Mesenchymal stem cell (in vitro differentiated cells and primary cell): ENCODE results near the gene CDC42BPG.

Source experiments
- DNase-seq: peaks from one replicate; pipeline ENCODE4 v3.0.0-alpha.2; 2013
- H2AFZ ChIP-seq: one replicate; pipeline ENCODE4 v1.6.1; 2013; ENCODE audit warnings: low read depth, mild to moderate bottlenecking, control low read depth, inconsistent platforms, low read length, moderate library complexity
- H2AK5ac ChIP-seq: 2 replicates; pipeline ENCODE4 v1.6.1; 2013; ENCODE audit warnings: low read length, moderate library complexity, mild to moderate bottlenecking, inconsistent platforms; ENCODE audit not compliant: severe bottlenecking
- H2BK120ac ChIP-seq: one replicate; pipeline ENCODE4 v1.6.1; 2013; ENCODE audit warnings: low read depth, mild to moderate bottlenecking, inconsistent platforms, low read length, moderate library complexity
- H2BK12ac ChIP-seq, 2 experiments: one replicate each; pipeline ENCODE4 v1.6.1; 2013; ENCODE audit warnings: inconsistent platforms in 2 of 2, low read length in 2 of 2, mild to moderate bottlenecking in 2 of 2, moderate library complexity in 2 of 2, control low read depth in 1 of 2
- H2BK15ac ChIP-seq: one replicate; pipeline ENCODE4 v1.6.1; 2013; ENCODE audit warnings: mild to moderate bottlenecking, low read depth, inconsistent platforms; ENCODE audit not compliant: poor library complexity, severe bottlenecking
- H2BK5ac ChIP-seq: 2 replicates; pipeline ENCODE4 v1.6.1; 2013; ENCODE audit warnings: low read depth, mild to moderate bottlenecking, low read length, control low read depth, inconsistent platforms; ENCODE audit not compliant: poor library complexity, severe bottlenecking
- H3K14ac ChIP-seq, 2 experiments: one replicate each; pipeline ENCODE4 v1.6.1; 2013; ENCODE audit warnings: inconsistent platforms in 2 of 2, low read length in 2 of 2, control low read depth in 1 of 2, mild to moderate bottlenecking in 1 of 2, moderate library complexity in 1 of 2
- H3K18ac ChIP-seq, 2 experiments: one replicate each; pipeline ENCODE4 v1.6.1; 2013; ENCODE audit warnings: inconsistent platforms in 2 of 2, low read length in 2 of 2, control low read depth in 1 of 2, low read depth in 1 of 2, mild to moderate bottlenecking in 1 of 2
- H3K23ac ChIP-seq, 2 experiments: one replicate each; pipeline ENCODE4 v1.6.1; 2013; ENCODE audit warnings: inconsistent platforms in 2 of 2, low read length in 2 of 2, mild to moderate bottlenecking in 2 of 2, moderate library complexity in 2 of 2, control low read depth in 1 of 2
- H3K27ac ChIP-seq: 2 replicates; pipeline ENCODE4 v1.5.1; 2013; ENCODE audit warnings: mild to moderate bottlenecking, moderate library complexity, low read length, control low read depth, inconsistent platforms; ENCODE audit not compliant: poor library complexity, severe bottlenecking
- H3K27me3 ChIP-seq, 2 experiments: 2 replicates each; pipeline versions ENCODE4 v1.6.1 to v1.7.0; 2013; ENCODE audit warnings: low read length in 2 of 2, mild to moderate bottlenecking in 2 of 2, moderate library complexity in 2 of 2, control low read depth in 1 of 2, inconsistent platforms in 1 of 2; ENCODE audit not compliant: control insufficient read depth in 1 of 2, insufficient read depth in 1 of 2
- H3K36me3 ChIP-seq, 2 experiments: 2 replicates each; pipeline versions ENCODE4 v1.6.1 to v1.7.0; 2013; ENCODE audit warnings: low read length in 2 of 2, control low read depth in 1 of 2, inconsistent platforms in 1 of 2, low read depth in 1 of 2, mild to moderate bottlenecking in 1 of 2; ENCODE audit not compliant: insufficient read depth in 2 of 2, control insufficient read depth in 1 of 2
- H3K4ac ChIP-seq, 2 experiments: one replicate each; pipeline ENCODE4 v1.6.1; 2013; ENCODE audit warnings: inconsistent platforms in 2 of 2, low read length in 2 of 2, mild to moderate bottlenecking in 2 of 2, moderate library complexity in 2 of 2, control low read depth in 1 of 2, low read depth in 1 of 2
- H3K4me1 ChIP-seq: 2 replicates; pipeline ENCODE4 v1.6.1; 2013; ENCODE audit warnings: low read depth, low read length, control low read depth; ENCODE audit not compliant: control insufficient read depth, insufficient read depth
- H3K4me2 ChIP-seq: 2 replicates; pipeline ENCODE4 v1.6.1; 2013; ENCODE audit warnings: low read length, mild to moderate bottlenecking, inconsistent platforms; ENCODE audit not compliant: poor library complexity, severe bottlenecking
- H3K4me3 ChIP-seq, 2 experiments: 2 replicates each; pipeline versions ENCODE4 v1.5.1 to v1.7.0; 2013; ENCODE audit warnings: low read length in 2 of 2, mild to moderate bottlenecking in 2 of 2, control low read depth in 1 of 2, low read depth in 1 of 2; ENCODE audit not compliant: insufficient read depth in 1 of 2
- H3K79me1 ChIP-seq: replicated peaks from 2 replicates; pipeline ENCODE4 v1.6.1; 2013; ENCODE audit warnings: mild to moderate bottlenecking, control low read depth, low read length, inconsistent platforms; ENCODE audit not compliant: poor library complexity, severe bottlenecking
- H3K9ac ChIP-seq: 2 replicates; pipeline ENCODE4 v1.7.0; 2013; ENCODE audit warnings: mild to moderate bottlenecking, low read length, moderate library complexity
- H3K9me3 ChIP-seq: 2 replicates; pipeline ENCODE4 v1.7.0; 2013; ENCODE audit warnings: mild to moderate bottlenecking, low read length; ENCODE audit not compliant: control insufficient read depth
- H4K8ac ChIP-seq: one replicate; pipeline ENCODE4 v1.6.1; 2013; ENCODE audit warnings: inconsistent platforms, mild to moderate bottlenecking, low read length, moderate library complexity
- H4K91ac ChIP-seq: one replicate; pipeline ENCODE4 v1.6.1; 2013; ENCODE audit warnings: mild to moderate bottlenecking, low read length, inconsistent platforms
- WGBS: methylation state at CpG from one replicate; pipeline ENCODE4 v1.1.7; 2013; ENCODE audit warnings: mixed read lengths; 5-methylcytosine and 5-hydroxymethylcytosine counted together

Gene CDC42BPG

DNA sequence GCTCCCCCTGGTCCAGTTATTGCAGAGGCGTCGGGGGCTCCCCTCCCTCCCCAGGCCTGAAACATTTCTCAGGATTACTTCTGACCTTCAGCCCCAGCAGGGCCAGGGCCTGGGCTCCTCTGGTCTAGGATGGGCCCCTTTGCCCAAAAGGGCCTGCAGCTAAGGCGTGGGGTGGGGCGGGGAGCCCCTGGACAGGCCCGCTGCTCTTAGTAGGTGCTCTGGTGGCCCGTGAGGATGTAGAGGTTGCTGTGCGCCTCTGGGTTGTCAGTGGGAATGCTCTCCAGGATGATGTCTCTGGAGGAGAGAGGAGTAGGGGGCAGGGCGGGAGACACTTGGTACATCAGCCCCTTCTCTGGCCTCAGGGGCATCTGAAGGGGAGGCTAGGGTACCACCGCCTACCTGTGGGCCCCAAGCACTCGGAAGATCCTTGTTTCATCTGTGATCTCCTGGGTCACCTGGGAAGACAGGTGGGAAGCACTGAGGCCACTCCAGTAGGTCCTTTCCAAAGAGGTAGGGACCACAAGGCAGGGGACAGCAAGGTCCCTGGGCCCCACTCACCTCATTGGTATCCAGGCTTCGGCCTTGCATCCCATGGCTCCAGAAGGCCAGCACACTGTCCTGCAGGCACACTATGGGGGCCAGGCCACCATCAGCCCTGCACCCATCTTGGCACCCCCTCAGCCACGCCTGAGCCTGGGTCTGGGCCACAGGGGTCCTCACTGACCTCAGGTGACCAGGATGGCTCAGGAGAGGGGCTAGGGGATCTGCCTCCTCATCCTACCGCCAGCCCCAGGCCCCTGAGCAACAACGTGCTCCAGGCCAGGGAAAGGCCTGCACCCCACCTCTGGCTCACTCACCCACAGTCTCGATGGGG, 54.9 kb downstream of the CDC42BPG start:
- Histone ChIP-seq H3K79me1 (no peaks in the 10 kb centered on the region), H3K4me2 (no peak overlapping the region), H3K4me1 (peaks cover 4% of the 10 kb centered on the region), H3K14ac (no peak overlapping the region), H4K91ac (no peak overlapping the region), H3K27me3 (no peaks in the 10 kb centered on the region), H3K4me3 (no peak overlapping the region), H2BK15ac (no peak overlapping the region), H2BK12ac (no peak overlapping the region), H3K18ac (no peak overlapping the region), H3K27ac (no peak overlapping the region), H2AK5ac (no peak overlapping the region), H2BK5ac (no peak overlapping the region), H3K36me3 (peaks cover 10 to 51% of the 10 kb centered on the region in 2 experiments), H3K23ac (no peak overlapping the region), H3K9me3 (no peaks in the 10 kb centered on the region), H2AFZ (no peak overlapping the region), H3K4ac (no peak overlapping the region), H3K9ac (no peak overlapping the region), H4K8ac (no peak overlapping the region), H2BK120ac (no peak overlapping the region)
- DNase-seq: no peak
- WGBS: 92% methylated on average over 15 of the region's 15 CpGs

GRCh38 chr11:64788321-64789215, 55.9 kb downstream of the CDC42BPG start:
- WGBS: 93% methylated on average over 6 of the region's 9 CpGs
- no peak overlapping the region for H3K18ac ChIP-seq
- peaks cover 4% of the 10 kb centered on the region for H3K4me1 ChIP-seq
- H2BK5ac ChIP-seq: no peak overlapping the region
- H4K91ac ChIP-seq: no peak overlapping the region
- no peak overlapping the region for H2AFZ ChIP-seq
- no peaks in the 10 kb centered on the region for H3K79me1 ChIP-seq
- no peak overlapping the region for H3K4me2 ChIP-seq
- H3K4me3 ChIP-seq: no peak overlapping the region
- no peak overlapping the region for H2AK5ac ChIP-seq
- no peak overlapping the region for H2BK15ac ChIP-seq
- H3K14ac ChIP-seq: no peak overlapping the region
- H3K23ac ChIP-seq: no peak overlapping the region
- no peak overlapping the region for H3K4ac ChIP-seq
- H3K9ac ChIP-seq: no peak overlapping the region
- DNase-seq: no peak
- no peak overlapping the region for H2BK12ac ChIP-seq
- H4K8ac ChIP-seq: no peak overlapping the region
- H3K9me3 ChIP-seq: no peaks in the 10 kb centered on the region
- H2BK120ac ChIP-seq: no peak overlapping the region
- H3K36me3 ChIP-seq: peaks cover 10 to 45% of the 10 kb centered on the region in 2 experiments
- H3K27ac ChIP-seq: no peak overlapping the region
- no peaks in the 10 kb centered on the region for H3K27me3 ChIP-seq

- 41% methylated on average over 12 of the region's 15 CpGs for WGBS
- no peak overlapping the region for H2AK5ac ChIP-seq
- no peak overlapping the region for H4K91ac ChIP-seq
- H2BK5ac ChIP-seq: no peak overlapping the region
- no peak overlapping the region for H3K23ac ChIP-seq
- H3K4me1 ChIP-seq: peaks cover 4% of the 10 kb centered on the region
- no peaks in the 10 kb centered on the region for H3K79me1 ChIP-seq
- no peaks in the 10 kb centered on the region for H3K9me3 ChIP-seq
- H4K8ac ChIP-seq: peak overlapping the region; percentile 72
- no peak overlapping the region for H3K4me2 ChIP-seq
- H3K27ac ChIP-seq: no peak overlapping the region
- H2BK120ac ChIP-seq: no peak overlapping the region
- peak overlapping the region; percentile 9 for H3K9ac ChIP-seq
- no peak overlapping the region for H3K4me3 ChIP-seq
- DNase-seq: peak; percentile 65
- no peak overlapping the region for H3K4ac ChIP-seq
- no peaks in the 10 kb centered on the region for H3K27me3 ChIP-seq
- peaks cover 10 to 41% of the 10 kb centered on the region in 2 experiments for H3K36me3 ChIP-seq
- no peak overlapping the region for H3K18ac ChIP-seq
- no peak overlapping the region for H2AFZ ChIP-seq
- no peak overlapping the region for H2BK12ac ChIP-seq
- no peak overlapping the region for H2BK15ac ChIP-seq
- no peak overlapping the region for H3K14ac ChIP-seq
Observed at GRCh38 chr11:64787526-64788320, 56.7 kb downstream of the CDC42BPG start.
